DMS114 treated with DMSO at 0.1 percent for 48 hours (cell line): ENCODE measurements around the gene SPEM1.

ENCODE experiments used
- DNase-seq: peaks from one replicate; lab custom pipeline; 2025; ENCODE audit not compliant: unreplicated experiment; lab: John Stamatoyannopoulos, UW

Gene SPEM1

DNA sequence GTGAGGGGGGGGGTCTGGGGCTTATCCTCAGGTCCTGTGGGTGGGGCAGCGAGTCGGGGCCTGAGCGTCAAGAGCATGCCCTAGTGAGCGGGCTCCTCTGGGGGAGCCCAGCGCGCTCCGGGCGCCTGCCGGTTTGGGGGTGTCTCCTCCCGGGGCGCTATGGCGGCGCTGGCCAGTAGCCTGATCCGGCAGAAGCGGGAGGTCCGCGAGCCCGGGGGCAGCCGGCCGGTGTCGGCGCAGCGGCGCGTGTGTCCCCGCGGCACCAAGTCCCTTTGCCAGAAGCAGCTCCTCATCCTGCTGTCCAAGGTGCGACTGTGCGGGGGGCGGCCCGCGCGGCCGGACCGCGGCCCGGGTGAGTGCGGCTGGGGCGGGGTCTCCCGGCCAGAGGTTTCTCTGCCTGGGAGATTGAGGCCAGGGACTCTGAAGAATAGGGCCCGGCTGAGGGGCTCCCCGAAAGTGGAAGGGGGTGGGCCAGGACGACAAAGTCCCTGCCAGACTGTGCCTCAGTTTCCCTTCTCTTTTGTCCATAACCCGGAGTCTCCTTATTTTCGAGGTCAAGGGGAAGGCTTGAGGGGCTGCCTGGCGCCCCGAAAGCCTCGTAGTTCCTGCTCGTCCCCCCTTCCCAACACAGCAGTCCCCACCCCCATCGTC is 19.5 kb downstream of the SPEM1 start, which contains the start of gene FGF11:
Gene FGF11, plus strand, starts transcription at position 51 of the 651 bp plus-strand sequence. Its CDS starts 109 bp downstream, at position 160.
- DNase-seq, result no peak

GRCh38 chr17:7440113-7440833 is 20.1 kb downstream of the SPEM1 start:
- no peak for DNase-seq

- DNase-seq, result no peak
Measured at GRCh38 chr17:7440834-7441195, 20.7 kb downstream of the SPEM1 start.

DNA sequence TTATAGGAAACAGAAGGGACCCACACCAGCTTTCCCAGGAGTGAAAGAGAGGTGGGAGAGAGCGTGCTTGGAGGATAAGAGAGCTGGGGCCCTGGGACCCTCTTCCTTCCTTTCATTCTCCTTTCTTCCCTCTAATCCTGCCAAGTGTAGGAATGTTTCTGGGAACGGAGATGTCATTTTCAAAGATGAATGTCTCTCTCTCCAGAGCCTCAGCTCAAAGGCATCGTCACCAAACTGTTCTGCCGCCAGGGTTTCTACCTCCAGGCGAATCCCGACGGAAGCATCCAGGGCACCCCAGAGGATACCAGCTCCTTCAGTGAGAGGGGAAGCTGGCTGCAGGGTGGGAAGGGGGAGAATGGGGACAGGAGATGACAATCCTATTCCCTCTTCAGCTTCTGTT is 21.1 kb downstream of the SPEM1 start:
- no peak for DNase-seq

GRCh38 chr17:7442142-7442541 is 22.0 kb downstream of the SPEM1 start:
- DNase-seq, result no peak

DNA sequence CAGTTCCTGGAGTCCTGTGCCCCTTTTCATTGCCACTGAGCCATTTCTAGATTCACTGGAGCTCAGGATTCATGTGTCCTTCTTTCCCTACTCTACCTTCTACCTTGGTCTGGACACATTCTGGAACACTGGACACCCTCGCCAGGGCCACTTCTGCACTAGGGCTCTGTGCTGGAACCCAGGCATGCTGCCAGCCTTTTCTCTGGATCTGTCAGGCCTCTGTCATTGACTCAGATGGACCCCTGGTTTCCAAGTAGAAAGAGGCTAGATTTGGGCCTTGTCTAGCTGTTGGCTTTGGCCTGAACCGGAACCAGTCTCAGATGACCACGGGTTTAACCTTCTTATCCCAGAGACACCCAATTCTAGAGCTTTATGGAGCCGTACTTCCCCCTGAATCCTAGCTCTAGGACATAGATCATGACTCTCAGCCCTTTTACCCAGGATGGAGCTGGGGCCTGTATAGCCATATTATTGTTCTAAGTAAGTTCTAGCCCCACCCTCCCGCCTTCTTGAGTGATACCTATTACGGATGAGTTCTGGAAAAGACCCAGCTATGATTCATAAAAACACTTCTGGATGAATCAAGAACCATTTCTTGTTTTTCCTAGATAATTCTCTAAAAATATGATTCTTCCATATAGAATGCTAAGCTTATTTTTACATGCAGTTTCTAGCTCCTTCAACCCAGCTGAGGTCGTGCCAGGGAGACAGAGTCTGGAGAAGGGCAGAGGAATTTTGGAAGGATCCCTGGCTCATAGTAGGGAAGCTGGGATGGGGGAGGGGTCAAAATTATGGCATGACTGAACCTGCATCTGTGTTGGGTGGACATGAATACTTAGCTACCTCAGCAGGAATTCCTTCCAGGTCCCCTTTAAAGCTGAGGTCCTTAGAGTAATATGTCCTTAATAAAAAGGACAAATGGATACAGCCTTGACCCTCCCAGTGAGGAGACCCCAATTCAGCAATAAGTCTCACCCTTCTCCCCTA is 23.7 kb downstream of the SPEM1 start:
- no peak for DNase-seq

GRCh38 chr17:7444682-7445618 is 24.8 kb downstream of the SPEM1 start, which contains the start of gene CHRNB1:
Gene CHRNB1, plus strand, starts transcription at chr17:7445061. Its CDS starts 67 bp downstream, at chr17:7445128.
- no peak for DNase-seq

GRCh38 chr17:7445619-7445968 is 25.5 kb downstream of the SPEM1 start:
- DNase-seq, result no peak

DNA sequence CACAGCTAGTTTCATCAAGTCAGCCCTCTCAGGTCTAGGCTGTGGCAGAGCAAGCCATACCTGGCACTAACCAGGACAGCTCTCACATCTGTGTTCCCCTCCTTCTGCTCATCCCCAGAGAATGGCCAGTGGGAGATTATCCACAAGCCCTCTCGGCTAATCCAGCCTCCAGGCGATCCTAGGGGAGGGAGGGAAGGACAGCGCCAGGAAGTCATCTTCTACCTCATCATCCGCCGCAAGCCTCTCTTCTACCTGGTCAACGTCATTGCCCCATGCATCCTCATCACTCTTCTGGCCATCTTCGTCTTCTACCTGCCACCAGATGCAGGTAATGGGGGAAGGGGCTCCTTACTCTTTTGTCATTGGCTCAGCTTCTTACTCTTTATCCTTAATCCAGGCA is 28.3 kb downstream of the SPEM1 start:
- DNase-seq, result no peak

DNA sequence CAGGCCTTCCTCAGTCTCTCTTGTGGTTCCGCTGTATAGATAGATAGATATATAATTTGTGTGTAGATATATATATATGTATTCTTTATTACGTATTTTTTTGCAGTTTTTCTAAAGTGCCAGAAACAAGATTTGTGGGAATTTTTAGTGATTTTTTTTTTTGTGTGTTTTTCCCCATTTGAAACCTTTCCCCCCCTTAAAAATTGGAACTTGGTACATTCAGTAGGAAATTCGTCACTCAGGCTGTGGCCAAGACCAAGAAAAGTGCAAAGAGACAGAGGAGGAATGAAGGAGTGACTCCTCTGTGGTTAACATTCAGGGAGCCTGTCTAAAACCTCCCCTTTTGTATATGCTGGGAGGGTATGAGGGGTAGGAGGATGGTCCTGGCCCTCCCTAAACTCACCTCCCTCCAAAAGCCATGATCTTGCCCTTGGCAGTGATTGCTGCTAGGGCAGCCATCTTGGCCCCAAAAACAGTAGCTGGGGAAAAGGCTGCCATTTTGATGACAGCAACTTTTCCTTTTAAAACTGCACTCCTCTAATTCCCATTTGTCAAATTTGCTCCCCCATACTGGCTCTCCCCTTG is 39.9 kb downstream of the SPEM1 start:
- no peak for DNase-seq

GRCh38 chr17:7460850-7461660 is 40.9 kb downstream of the SPEM1 start:
- no peak for DNase-seq

DNA sequence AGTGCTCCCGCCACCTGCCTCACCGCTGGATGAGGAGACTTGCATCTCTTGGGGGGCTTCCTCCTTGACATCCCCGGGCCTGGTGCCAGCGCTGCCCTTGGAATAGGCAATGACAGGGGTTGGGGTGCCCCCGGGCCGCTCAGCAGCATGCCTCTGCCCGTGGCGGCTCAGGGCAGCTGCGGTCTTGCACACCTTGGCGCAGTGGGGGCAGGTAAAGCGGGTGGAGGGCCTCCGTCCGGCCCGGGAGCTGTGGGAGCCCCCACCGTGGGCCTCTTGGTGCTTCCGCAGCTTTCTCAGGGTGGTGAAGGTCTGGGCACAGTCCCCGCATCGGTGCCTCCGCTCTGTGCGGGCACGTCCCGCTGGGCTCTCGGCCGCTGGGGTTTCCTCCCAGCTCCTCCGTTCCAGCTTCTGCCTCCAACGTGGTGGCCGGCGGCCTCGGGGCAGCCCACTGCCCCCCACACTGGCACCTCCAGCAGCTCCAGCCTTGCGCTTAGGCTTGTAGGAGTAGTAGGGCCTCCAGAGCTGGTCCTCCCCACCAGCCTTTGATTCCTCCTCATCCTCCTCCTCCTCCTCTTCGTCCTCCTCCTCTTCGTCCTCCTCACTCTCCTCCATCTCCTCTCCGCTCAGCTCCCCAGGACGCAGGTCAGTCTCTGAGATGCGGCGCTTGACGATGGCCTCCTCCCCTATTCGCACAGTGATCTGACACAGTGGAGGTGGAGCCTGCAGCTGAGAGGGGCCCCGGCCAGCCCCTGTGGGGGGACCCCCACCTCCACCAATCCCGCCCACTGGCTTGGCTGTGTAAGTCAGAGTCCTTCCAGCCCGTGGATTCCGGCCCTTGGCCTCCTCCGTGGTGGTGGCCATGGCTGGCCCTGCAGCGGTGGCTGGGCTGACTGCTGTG is 42.6 kb downstream of the SPEM1 start:
- DNase-seq, result no peak

GRCh38 chr17:7463372-7463846 is 43.3 kb downstream of the SPEM1 start:
- DNase-seq, result no peak

- no peak for DNase-seq
Measured at GRCh38 chr17:7464081-7464480, 44.0 kb downstream of the SPEM1 start.

- no peak for DNase-seq
Measured at GRCh38 chr17:7465597-7466275, 45.6 kb downstream of the SPEM1 start.

- DNase-seq, result no peak
Measured at GRCh38 chr17:7466318-7466638, 46.2 kb downstream of the SPEM1 start.

GRCh38 chr17:7466639-7467341 is 46.7 kb downstream of the SPEM1 start:
- no peak for DNase-seq
